ENCODE measurements around the gene C9orf78. TPM values are rescaled to one million over a fixed set of nuclear protein-coding genes. Genes with fewer than 3 reads are reported as not detected.

Gene C9orf78
- total RNA-seq, 6 donors from 2014 or later: 17.8 to 66.6 (median 36.5) TPM

DNA sequence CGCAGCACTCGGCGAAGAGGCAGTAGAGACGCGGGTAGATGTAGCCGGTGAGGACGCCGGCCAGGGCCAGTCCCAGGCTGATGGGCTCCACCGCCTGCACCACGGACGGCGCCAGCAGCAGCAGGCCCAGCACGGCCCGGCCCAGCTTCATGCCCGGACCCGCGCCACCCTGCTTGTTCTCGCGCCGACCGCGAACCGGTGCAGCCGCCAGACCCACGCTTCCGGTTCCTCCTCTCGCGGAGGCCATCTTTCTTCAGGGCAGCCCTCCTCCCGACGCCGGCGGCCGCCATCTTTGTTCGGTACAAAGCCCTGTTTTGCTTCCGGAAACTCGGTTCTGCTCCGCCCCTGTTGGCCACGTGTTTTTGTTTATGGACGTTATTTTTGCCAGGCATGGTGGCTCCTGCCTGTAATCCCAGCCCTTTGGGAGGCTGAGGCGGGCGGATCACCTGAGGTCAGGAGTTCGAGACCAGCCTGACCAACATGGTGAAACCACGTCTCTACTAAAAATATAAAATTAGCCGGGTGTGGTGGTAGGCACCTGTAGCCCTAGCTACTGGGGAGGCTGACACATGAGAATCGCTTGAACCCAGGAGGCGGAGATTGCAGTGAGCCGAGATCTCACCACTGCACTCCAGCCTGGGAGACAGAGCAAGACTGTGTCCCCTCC is 11.0 kb downstream of the C9orf78 start, which contains the start of gene TOR1A:
Gene TOR1A (minus strand): TSS at position 202 of the 667 bp plus-strand sequence. CDS start 51 bp downstream, at position 151.
- DNase-seq: peak; percentile 95 to 98
- 7 to 13% methylated on average over 12 to 35 of the region's 47 CpGs for WGBS, 2 donors
- Histone ChIP-seq H3K9me3 (no peaks in the 10 kb centered on the region), H3K36me3 (peaks cover 11 to 59% (median 39%) of the 10 kb centered on the region in 4 donors), H3K27me3 (no peaks in the 10 kb centered on the region), H3K27ac (peak within 1 kb of the TSS; percentile 76 to 94 (median 86)), H3K4me1 (peaks cover 7 to 13% (median 10%) of the 10 kb centered on the region in 4 donors), H3K4me3 (peak within 1 kb of the TSS; percentile 61 to 99 (median 84))
- TF ChIP-seq EP300 (IDR thresholded peaks at IDR 0.05) (no peak), POLR2AphosphoS5 (IDR thresholded peaks at IDR 0.05) (peak; percentile 88 to 92), CTCF (IDR thresholded peaks at IDR 0.05) (peak in 2 of 6 experiments; percentile 8 to 24), POLR2A (IDR thresholded peaks at IDR 0.05) (peak in 3 of 4 donors; percentile 41 to 80 (median 69))
- peak; percentile 97 to 98 for ATAC-seq (ENCODE audit: low FRiP score in 2 of 2)

DNA sequence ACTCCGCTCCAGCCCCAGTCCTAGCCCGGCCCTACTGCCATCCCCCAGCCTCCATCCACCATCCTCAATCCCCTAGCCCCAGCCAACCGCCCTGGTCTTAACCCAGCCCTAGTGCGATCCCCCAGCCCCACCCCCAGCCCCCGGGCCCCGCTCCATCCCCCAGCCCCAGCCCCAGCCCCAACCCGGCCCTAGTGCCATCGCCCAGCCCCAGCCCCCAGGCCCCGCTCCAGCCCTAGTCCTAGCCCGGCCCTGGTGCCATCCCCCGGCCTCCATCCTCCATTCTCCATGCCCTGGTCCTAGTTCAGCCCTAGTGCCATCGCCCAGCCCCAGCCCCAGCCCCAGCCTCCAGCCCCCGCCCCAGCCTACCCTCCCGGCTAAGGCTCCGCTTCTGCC is 11.5 kb downstream of the C9orf78 start:
- H3K4me3 ChIP-seq: peak overlapping the region; percentile 61 to 99 (median 84)
- H3K27me3 ChIP-seq: no peaks in the 10 kb centered on the region
- H3K9me3 ChIP-seq: no peaks in the 10 kb centered on the region
- H3K27ac ChIP-seq: peak overlapping the region; percentile 76 to 94 (median 86)
- H3K4me1 ChIP-seq: peaks cover 7 to 13% (median 10%) of the 10 kb centered on the region in 4 donors
- ATAC-seq (ENCODE audit: low FRiP score in 2 of 2): peak; percentile 22 to 64
- DNase-seq: no peak
- WGBS, 2 donors: 4% methylated on average over 12 of the region's 15 CpGs; no CpG with 5 or more reads in 1 of the 2 donors
- peaks cover 6 to 59% (median 37%) of the 10 kb centered on the region in 4 donors for H3K36me3 ChIP-seq
- TF ChIP-seq CTCF (IDR thresholded peaks at IDR 0.05) (no peak), POLR2AphosphoS5 (IDR thresholded peaks at IDR 0.05) (no peak), EP300 (IDR thresholded peaks at IDR 0.05) (no peak), POLR2A (IDR thresholded peaks at IDR 0.05) (no peak)

DNA sequence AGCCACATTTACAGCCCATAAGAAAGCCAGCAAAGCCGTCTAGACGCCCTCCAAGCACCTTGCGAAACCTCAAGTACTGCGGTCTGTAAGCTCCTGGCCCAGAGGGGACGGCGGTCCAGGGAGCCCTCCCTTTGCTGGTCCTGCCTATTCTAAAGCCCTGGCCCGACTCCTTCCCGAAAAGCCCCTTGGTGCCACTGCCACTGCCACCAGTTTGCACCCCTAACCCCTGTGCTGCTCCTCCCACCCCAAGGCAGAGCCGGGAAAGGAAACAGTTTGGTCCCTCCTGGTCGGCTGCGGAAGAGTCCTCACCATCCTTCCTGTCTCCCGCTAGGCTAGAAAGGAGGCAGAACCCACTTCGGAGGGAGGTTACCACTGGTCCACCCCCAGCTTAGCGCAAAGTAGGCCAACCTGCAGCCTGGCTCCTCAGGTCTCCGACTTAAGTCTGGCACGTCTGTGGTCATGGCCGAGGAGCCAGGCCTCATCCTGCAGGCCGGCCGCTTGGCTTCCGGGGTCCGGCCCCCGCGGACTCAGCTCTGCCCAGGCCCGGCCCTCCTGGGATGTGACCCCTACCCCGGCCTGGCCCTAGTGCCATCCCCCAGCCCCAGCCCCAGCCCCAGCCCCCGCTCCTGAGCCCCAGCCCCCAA is 12.1 kb downstream of the C9orf78 start:
- Histone ChIP-seq H3K4me1 (peaks cover 7 to 13% (median 10%) of the 10 kb centered on the region in 4 donors), H3K9me3 (no peaks in the 10 kb centered on the region), H3K27ac (peak overlapping the region; percentile 76 to 94 (median 86)), H3K36me3 (peaks cover 8 to 59% (median 37%) of the 10 kb centered on the region in 4 donors), H3K4me3 (peak overlapping the region; percentile 61 to 99 (median 84)), H3K27me3 (no peaks in the 10 kb centered on the region)
- ATAC-seq (ENCODE audit: low FRiP score in 2 of 2) (peak; percentile 27 to 57), DNase-seq (peak; percentile 53 to 82)
- TF ChIP-seq EP300 (IDR thresholded peaks at IDR 0.05) (no peak), CTCF (IDR thresholded peaks at IDR 0.05) (no peak), POLR2A (IDR thresholded peaks at IDR 0.05) (no peak), POLR2AphosphoS5 (IDR thresholded peaks at IDR 0.05) (no peak)
- WGBS, 2 donors: 11 to 53% methylated on average over 5 to 23 of the region's 26 CpGs

DNA sequence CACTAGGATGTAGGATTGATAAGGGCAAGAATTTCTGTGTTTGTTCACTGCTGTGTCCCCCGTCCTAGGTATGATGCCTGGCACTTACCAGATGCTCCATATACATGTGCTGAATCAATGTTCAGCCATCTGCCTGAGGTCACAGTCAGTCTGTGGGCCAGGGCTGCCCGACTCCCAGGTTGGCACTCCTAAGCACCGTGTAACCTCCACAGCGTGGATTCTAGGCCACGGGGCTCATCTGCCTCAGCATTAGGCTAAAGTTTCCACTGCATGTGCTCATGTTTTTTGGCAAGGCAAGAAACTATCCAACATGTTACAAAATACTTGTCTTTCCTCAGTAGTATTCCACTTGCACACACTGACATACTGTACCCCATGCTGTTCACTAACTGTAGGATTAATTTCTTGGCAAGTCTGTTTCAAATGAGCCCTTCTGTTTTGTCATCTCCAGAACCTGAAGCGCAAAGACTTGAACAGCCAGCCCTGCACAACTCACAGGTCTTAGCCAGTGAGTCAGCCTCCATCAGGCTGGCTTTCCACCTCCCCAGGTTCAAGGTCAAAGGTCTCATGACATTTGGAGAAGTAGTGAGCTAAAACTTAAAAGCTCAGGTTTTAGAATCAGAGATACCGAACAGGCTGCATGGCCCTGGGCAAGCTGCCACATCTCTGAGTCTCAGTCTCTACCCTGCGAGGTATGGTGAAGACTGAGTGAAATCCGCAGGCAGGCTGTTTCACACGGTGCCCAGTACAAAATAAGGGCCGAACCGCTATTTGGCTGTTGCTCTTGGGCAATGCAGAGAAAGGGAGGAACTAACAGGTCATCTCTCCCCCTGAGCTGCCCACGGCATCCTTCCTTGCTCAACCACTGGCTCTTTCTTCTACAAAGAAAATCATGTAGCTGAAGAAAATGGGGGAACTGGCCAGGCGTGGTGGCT is 18.3 kb downstream of the C9orf78 start:
- H3K27ac ChIP-seq: peak overlapping the region in 2 of 4 donors; percentile 26 to 35
- no peaks in the 10 kb centered on the region for H3K27me3 ChIP-seq
- peaks cover 13 to 97% (median 73%) of the 10 kb centered on the region in 4 donors for H3K36me3 ChIP-seq
- DNase-seq (peak in 1 of 2 donors; percentile 40), ATAC-seq (ENCODE audit: low FRiP score in 2 of 2) (peak in 1 of 2 donors; percentile 43)
- no peaks in the 10 kb centered on the region for H3K4me1 ChIP-seq
- 75 to 93% methylated on average over 14 of the region's 14 CpGs for WGBS, 2 donors
- TF ChIP-seq EP300 (IDR thresholded peaks at IDR 0.05): no peak
- TF ChIP-seq CTCF (IDR thresholded peaks at IDR 0.05): no peak
- TF ChIP-seq POLR2A (IDR thresholded peaks at IDR 0.05): no peak
- no peak for TF ChIP-seq POLR2AphosphoS5 (IDR thresholded peaks at IDR 0.05)
- H3K4me3 ChIP-seq: no peak overlapping the region
- H3K9me3 ChIP-seq: no peaks in the 10 kb centered on the region

Data from upper lobe of left lung (tissue), 6 donors.